GM21367 (cell line): ENCODE data around the gene PDIA5.

ENCODE experiments used
- ATAC-seq: cut with Tn5 transposase; IDR thresholded peaks from one replicate; pipeline ENCODE4 v1.9.1; 2021; ENCODE audit not compliant: unreplicated experiment

Gene PDIA5

GRCh38 chr3:123066896-123067688 lies at the start of gene PDIA5:
TSS of gene PDIA5 (plus strand) at chr3:123067025. CDS start at chr3:123067165, 140 bp downstream.
- peak; percentile 84 for ATAC-seq

- no peak for ATAC-seq
These were observed 48.1 kb upstream of the PDIA5 start for GRCh38 chr3:123018683-123019082.

- ATAC-seq = no peak
These were observed 47.7 kb upstream of the PDIA5 start for GRCh38 chr3:123019161-123019560.

GRCh38 chr3:123019591-123019990 lies 47.2 kb upstream of the PDIA5 start:
- no peak for ATAC-seq

- ATAC-seq = no peak
These were observed 46.1 kb upstream of the PDIA5 start for GRCh38 chr3:123020709-123021108.

GRCh38 chr3:123021388-123021787 lies 45.4 kb upstream of the PDIA5 start:
- no peak for ATAC-seq

GRCh38 chr3:123021996-123022510 lies 44.8 kb upstream of the PDIA5 start:
- no peak for ATAC-seq

- ATAC-seq = no peak
These were observed 42.8 kb upstream of the PDIA5 start for GRCh38 chr3:123024056-123024455.

GRCh38 chr3:123025642-123026521 lies 40.9 kb upstream of the PDIA5 start:
- ATAC-seq = no peak

- no peak for ATAC-seq
These were observed 40.1 kb upstream of the PDIA5 start for GRCh38 chr3:123026565-123027291.

- ATAC-seq = no peak
These were observed 39.3 kb upstream of the PDIA5 start, which contains the start of gene SEMA5B for GRCh38 chr3:123027292-123028232. TSS of gene SEMA5B (minus strand) at chr3:123027763. CDS start at chr3:122961263, 66,500 bp downstream.

- no peak for ATAC-seq
These were observed 38.5 kb upstream of the PDIA5 start for GRCh38 chr3:123028233-123028828.

GRCh38 chr3:123031051-123031450 lies 35.8 kb upstream of the PDIA5 start:
- ATAC-seq = no peak

- ATAC-seq = no peak
These were observed 34.8 kb upstream of the PDIA5 start for GRCh38 chr3:123032057-123032456.

- no peak for ATAC-seq
These were observed 32.7 kb upstream of the PDIA5 start for GRCh38 chr3:123034120-123034519.

GRCh38 chr3:123034996-123035395 lies 31.8 kb upstream of the PDIA5 start:
- ATAC-seq = no peak

- no peak for ATAC-seq
These were observed 30.3 kb upstream of the PDIA5 start for GRCh38 chr3:123036352-123037014.

- ATAC-seq = no peak
These were observed 29.8 kb upstream of the PDIA5 start for GRCh38 chr3:123037015-123037375.

GRCh38 chr3:123038751-123039150 lies 28.1 kb upstream of the PDIA5 start:
- ATAC-seq = no peak
